ENCODE measurements around the gene SDK2.

The SDK2 gene

GRCh38 chr17:73365906-73366623 is 278.2 kb downstream of the SDK2 start:
- no peak for DNase-seq (ENCODE audit: low read depth, low spot score)

- no peak for DNase-seq (ENCODE audit: low read depth, low spot score)
Measured at GRCh38 chr17:73365301-73365874, 278.9 kb downstream of the SDK2 start.

GRCh38 chr17:73364155-73364522 is 280.1 kb downstream of the SDK2 start:
- no peak for DNase-seq (ENCODE audit: low read depth, low spot score)

- DNase-seq (ENCODE audit: low read depth, low spot score): no peak
Measured at GRCh38 chr17:73363442-73364154, 280.6 kb downstream of the SDK2 start.

- no peak for DNase-seq (ENCODE audit: low read depth, low spot score)
Measured at GRCh38 chr17:73362697-73363096, 281.5 kb downstream of the SDK2 start.

- DNase-seq (ENCODE audit: low read depth, low spot score): no peak
Measured at GRCh38 chr17:73360961-73361761, 283.1 kb downstream of the SDK2 start.

GRCh38 chr17:73359987-73360410 is 284.2 kb downstream of the SDK2 start:
- DNase-seq (ENCODE audit: low read depth, low spot score): no peak

GRCh38 chr17:73359352-73359751 is 284.9 kb downstream of the SDK2 start:
- no peak for DNase-seq (ENCODE audit: low read depth, low spot score)

GRCh38 chr17:73358668-73359067 is 285.6 kb downstream of the SDK2 start:
- no peak for DNase-seq (ENCODE audit: low read depth, low spot score)

- DNase-seq (ENCODE audit: low read depth, low spot score): no peak
Measured at GRCh38 chr17:73357981-73358380, 286.3 kb downstream of the SDK2 start.

- DNase-seq (ENCODE audit: low read depth, low spot score): no peak
Measured at GRCh38 chr17:73357318-73357717, 286.9 kb downstream of the SDK2 start.

GRCh38 chr17:73356561-73357170 is 287.6 kb downstream of the SDK2 start:
- DNase-seq (ENCODE audit: low read depth, low spot score): no peak

- DNase-seq (ENCODE audit: low read depth, low spot score): no peak
Measured at GRCh38 chr17:73354423-73355284, 289.6 kb downstream of the SDK2 start.

- no peak for DNase-seq (ENCODE audit: low read depth, low spot score)
Measured at GRCh38 chr17:73352261-73352660, 292.0 kb downstream of the SDK2 start.

- no peak for DNase-seq (ENCODE audit: low read depth, low spot score)
Measured at GRCh38 chr17:73351764-73352163, 292.5 kb downstream of the SDK2 start.

GRCh38 chr17:73350864-73351263 is 293.4 kb downstream of the SDK2 start:
- DNase-seq (ENCODE audit: low read depth, low spot score): no peak

GRCh38 chr17:73349647-73350046 is 294.6 kb downstream of the SDK2 start:
- no peak for DNase-seq (ENCODE audit: low read depth, low spot score)

GRCh38 chr17:73349138-73349537 is 295.1 kb downstream of the SDK2 start:
- no peak for DNase-seq (ENCODE audit: low read depth, low spot score)

- DNase-seq (ENCODE audit: low read depth, low spot score): no peak
Measured at GRCh38 chr17:73348829-73349095, 295.5 kb downstream of the SDK2 start.

GRCh38 chr17:73348018-73348828 is 296.0 kb downstream of the SDK2 start:
- DNase-seq (ENCODE audit: low read depth, low spot score): no peak
